Stimulated activated CD4-positive, alpha-beta T cell treated with anti-CD3 and anti-CD28 coated beads, TNF-alpha, amount 100 ng/mL, for 24 hours (primary cell): ENCODE data around the gene PDC.
"Not testable (repeated sequence)": the region's sequence is repeated elsewhere in the genome, so short reads cannot be mapped to it uniquely, and the experiment has no call there.

ENCODE experiments used
- DNase-seq, 3 experiments: peaks; one replicate each; pipeline ENCODE4 v3.0.0-alpha.2; 2020; ENCODE audit warnings: low read depth in 3 of 3

Gene PDC

DNA sequence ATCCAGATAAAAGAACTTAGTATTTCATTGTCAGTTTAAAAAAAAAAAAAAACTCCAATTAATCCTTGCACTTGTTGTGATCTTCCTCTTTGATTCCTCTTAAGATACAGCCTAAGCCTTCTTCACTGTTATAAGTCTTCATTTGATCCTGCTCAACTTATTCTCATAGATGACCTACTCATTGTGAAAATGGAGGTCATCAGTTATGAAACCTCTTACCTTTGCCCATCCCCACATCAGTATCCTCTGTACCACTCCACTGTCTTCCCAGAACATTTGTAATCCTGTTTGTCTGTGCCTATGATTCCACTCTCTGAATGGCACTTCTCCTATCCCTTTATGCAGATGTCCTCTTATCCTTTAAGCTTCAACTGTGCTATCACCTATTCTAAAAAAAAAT is 57.3 kb downstream of the PDC start:
- DNase-seq: no peak

DNA sequence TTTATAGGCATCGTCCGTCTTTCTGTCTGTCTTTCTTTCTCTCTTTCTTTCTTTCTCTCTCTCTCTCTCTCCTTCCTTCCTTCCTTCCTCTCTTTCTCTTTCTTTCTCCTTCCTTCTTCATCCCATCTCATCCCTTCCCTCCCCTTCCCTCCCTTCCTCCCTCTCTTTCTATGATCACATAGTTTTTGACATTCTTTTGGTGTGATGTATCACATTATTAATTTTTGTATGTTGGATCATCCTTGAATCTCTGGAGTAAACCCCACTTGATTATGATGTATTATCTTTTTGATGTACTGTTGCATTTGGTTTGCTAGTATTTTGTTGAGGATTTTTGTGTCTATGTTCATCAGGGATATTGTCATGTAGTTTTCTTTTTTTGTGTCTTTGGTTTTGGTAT is 59.5 kb downstream of the PDC start:
- DNase-seq: not testable (repeated sequence)
